ENCODE measurements around the gene SKAP2.

- TF ChIP-seq EZH2 (IDR thresholded peaks at IDR 0.05; ENCODE audit: low read length) (no peak), CTCF (optimal IDR thresholded peaks at IDR 0.05 in 1 of 3, IDR thresholded peaks at IDR 0.05 in 1 of 3, conservative IDR thresholded peaks at IDR 0.05 in 1 of 3; ENCODE audit: extremely low read depth in 1 of 3, insufficient read depth in 2 of 3, low read length in 3 of 3) (no peak)
Observed at GRCh38 chr7:26714438-26714837, 150.0 kb downstream of the SKAP2 start.

Data from keratinocyte (primary cell).